Transverse colon (tissue), 4 donors: ENCODE data around the gene CHID1. TPM values are rescaled to one million over a fixed set of nuclear protein-coding genes. Genes with fewer than 3 reads are reported as not detected.
A peak's percentile ranks its signal among the peaks of the same experiment; 100 is the strongest.

Source experiments
- DNase-seq: peaks from one replicate; pipeline ENCODE4 v3.0.0-alpha.2; 2019
- H3K27ac ChIP-seq, 4 donors: fragments of 200-600 bp; sonication (generic); 2 replicates each; pipeline ENCODE4 v1.5.1; 2016 to 2018; ENCODE audit warnings: inconsistent platforms in 4 of 4
- H3K27me3 ChIP-seq: fragments of 200-600 bp; sonication (generic); 2 replicates; pipeline ENCODE4 v1.5.1; 2017; ENCODE audit warnings: inconsistent platforms
- H3K36me3 ChIP-seq, 4 donors: fragments of 200-600 bp; sonication (generic); 2 replicates each; pipeline ENCODE4 v1.5.1; 2017 to 2019; ENCODE audit warnings: inconsistent platforms in 4 of 4
- H3K4me1 ChIP-seq, 4 donors: fragments of 200-600 bp; sonication (generic); 2 replicates each; pipeline ENCODE4 v1.5.1; 2017 to 2020; ENCODE audit warnings: inconsistent platforms in 4 of 4
- H3K4me3 ChIP-seq, 4 donors: fragments of 200-600 bp; sonication (generic); 1 replicate in 1 of 4; 2 replicates in 3 of 4; pipeline versions ENCODE4 v1.5.1 to v1.6.1; 2017 to 2019; ENCODE audit warnings: inconsistent platforms in 4 of 4
- H3K9me3 ChIP-seq, 2 donors: fragments of 200-600 bp; sonication (generic); 2 replicates each; pipeline ENCODE4 v1.5.1; 2017 to 2019; ENCODE audit warnings: inconsistent platforms in 2 of 2
- CTCF ChIP-seq, 5 experiments: fragments of 200-600 bp in 3 of 5; fragments of 450-650 bp in 2 of 5; sonication (generic) in 3 of 5; IDR thresholded peaks; 1 replicate in 2 of 5; 2 replicates in 3 of 5; pipeline ENCODE4 v1.5.1; 2016 to 2017; ENCODE audit warnings: antibody characterized with exemption in 5 of 5, inconsistent platforms in 3 of 5, mild to moderate bottlenecking in 2 of 5, moderate library complexity in 1 of 5
- EP300 ChIP-seq: sonication (generic); formaldehyde crosslinking; IDR thresholded peaks from one replicate; pipeline ENCODE4 v1.6.1; 2017; ENCODE audit warnings: antibody characterized with exemption, low read depth
- POLR2A ChIP-seq: fragments of 450-650 bp; IDR thresholded peaks from one replicate; pipeline ENCODE4 v1.6.1; 2016; ENCODE audit warnings: antibody characterized with exemption, mild to moderate bottlenecking, moderate library complexity
- POLR2AphosphoS5 ChIP-seq, 3 donors: sonication (generic); formaldehyde crosslinking; IDR thresholded peaks; one replicate each; pipeline ENCODE4 v1.6.1; 2016; ENCODE audit warnings: antibody characterized with exemption in 3 of 3
- WGBS, 2 donors: methylation state at CpG; one replicate each; pipeline ENCODE4 v1.1.5; 2018; ENCODE audit warnings: low coverage in 1 of 2; 5-methylcytosine and 5-hydroxymethylcytosine counted together
- in situ Hi-C, 4 donors: fragments of 200-750 bp; cut with MboI; loops; one replicate each; pipeline versions ENCODE4 v1.15.0 to v1.15.1; 2017; ENCODE audit warnings: low sequenced_read_pairs in 3 of 4, low pct_ligation_motif_present in 1 of 4, low pct_unique_long_range_greater_than_20kb in 1 of 4
- intact Hi-C: fragments of 100-400 bp; cut with DNase I; formaldehyde crosslinking; loops from one replicate; pipeline ENCODE4 v1.15.1; 2023; ENCODE audit warnings: low total_unique reads
- total RNA-seq, 4 donors: library from RNA; depleted of rRNA; stranded (reverse); fragments of >200 nt; gene quantifications; one replicate each; pipeline ENCODE4 v1.1.0, GENCODE V29; 2016

CHID1 gene
- total RNA-seq, 4 donors from 2014 or later, result 15.3 to 58.2 (median 41.4) TPM

GRCh38 chr11:940496-941135 is 30.0 kb upstream of the CHID1 start:
- WGBS, 2 donors, result 22 to 80% methylated on average over 2 to 11 of the region's 11 CpGs
- Histone ChIP-seq H3K27ac (no peak overlapping the region), H3K4me3 (no peak overlapping the region), H3K36me3 (no peaks in the 10 kb centered on the region), H3K4me1 (peaks cover 7 to 27% (median 16%) of the 10 kb centered on the region in 4 donors), H3K9me3 (no peaks in the 10 kb centered on the region), H3K27me3 (no peaks in the 10 kb centered on the region)
- DNase-seq, result no peak
- intact Hi-C loops, result no loop called here
- no peak for TF ChIP-seq CTCF (IDR thresholded peaks at IDR 0.05)
- no peak for TF ChIP-seq POLR2A
- no peak for TF ChIP-seq POLR2AphosphoS5 (IDR thresholded peaks at IDR 0.05)
- no peak for TF ChIP-seq EP300
- in situ Hi-C loops, result no loop called here

GRCh38 chr11:937841-938261 is 27.2 kb upstream of the CHID1 start:
- no peak for DNase-seq
- in situ Hi-C loops (no loop called here), intact Hi-C loops (no loop called here)
- Histone ChIP-seq H3K36me3 (no peaks in the 10 kb centered on the region), H3K4me3 (no peak overlapping the region), H3K9me3 (no peaks in the 10 kb centered on the region), H3K4me1 (peaks cover 7 to 41% (median 16%) of the 10 kb centered on the region in 4 donors), H3K27ac (no peak overlapping the region), H3K27me3 (no peaks in the 10 kb centered on the region)
- TF ChIP-seq CTCF (IDR thresholded peaks at IDR 0.05), result no peak
- no peak for TF ChIP-seq EP300
- no peak for TF ChIP-seq POLR2AphosphoS5 (IDR thresholded peaks at IDR 0.05)
- TF ChIP-seq POLR2A, result no peak
- WGBS, 2 donors, result 50 to 77% methylated on average over 1 to 10 of the region's 10 CpGs

GRCh38 chr11:936199-936598 is 25.6 kb upstream of the CHID1 start:
- Histone ChIP-seq H3K27ac (no peak overlapping the region), H3K27me3 (no peaks in the 10 kb centered on the region)

GRCh38 chr11:934527-934926 is 23.9 kb upstream of the CHID1 start:
- intact Hi-C loops (no loop called here), in situ Hi-C loops (no loop called here)
- no peaks in the 10 kb centered on the region for H3K9me3 ChIP-seq
- WGBS, 2 donors, result 81 to 94% methylated on average over 3 to 6 of the region's 6 CpGs
- DNase-seq, result no peak
- H3K4me1 ChIP-seq, result peaks cover 2 to 39% (median 15%) of the 10 kb centered on the region in 4 donors
- H3K36me3 ChIP-seq, result no peaks in the 10 kb centered on the region
- no peak for TF ChIP-seq EP300
- no peak for TF ChIP-seq POLR2A
- no peak for TF ChIP-seq CTCF (IDR thresholded peaks at IDR 0.05)
- no peak for TF ChIP-seq POLR2AphosphoS5 (IDR thresholded peaks at IDR 0.05)
- no peak overlapping the region for H3K4me3 ChIP-seq
- no peaks in the 10 kb centered on the region for H3K27me3 ChIP-seq
- peak overlapping the region; percentile 2 to 59 (median 33) for H3K27ac ChIP-seq

More at GRCh38 chr11:936199-936598, 25.6 kb upstream of the CHID1 start:
- Histone ChIP-seq H3K9me3 (no peaks in the 10 kb centered on the region), H3K4me3 (no peak overlapping the region), H3K4me1 (peaks cover 7 to 35% (median 11%) of the 10 kb centered on the region in 4 donors), H3K36me3 (no peaks in the 10 kb centered on the region)
- 91% methylated on average over 3 of the region's 3 CpGs; no CpG with 5 or more reads in 1 of the 2 donors for WGBS, 2 donors
- in situ Hi-C loops (no loop called here), intact Hi-C loops (no loop called here)
- TF ChIP-seq CTCF (IDR thresholded peaks at IDR 0.05), result no peak
- no peak for TF ChIP-seq EP300
- TF ChIP-seq POLR2A, result no peak
- TF ChIP-seq POLR2AphosphoS5 (IDR thresholded peaks at IDR 0.05), result no peak
- DNase-seq, result no peak
